H1 (cell line): ENCODE measurements around the gene CACNG4. TPM values are rescaled to one million over a fixed set of nuclear protein-coding genes. Genes with fewer than 3 reads are reported as not detected.

Source experiments
- CTCF ChIA-PET: fragments of 300-600 bp; sonication (Branson Sonifier 250); formaldehyde crosslinking; loops from one replicate; lab custom pipeline; 2021; ENCODE audit not compliant: partially characterized antibody; lab: Charles Lee
- POLR2A ChIA-PET: fragments of 300-600 bp; sonication (Branson Sonifier 250); formaldehyde crosslinking; loops from one replicate; lab custom pipeline; 2021; ENCODE audit warnings: inconsistent platforms; ENCODE audit not compliant: partially characterized antibody; lab: Charles Lee
- DNase-seq, 2 experiments: peaks; one replicate each; pipeline versions ENCODE4 v3.0.0 to v3.0.0-alpha.2; 2010 to 2022; ENCODE audit warnings: low spot score in 2 of 2, low read depth in 1 of 2, mixed read lengths in 1 of 2
- FAIRE-seq: peaks from 2 replicates; lab custom pipeline; 2011; peaks lifted over from hg19 to GRCh38; lab: Jason Lieb, UNC
- H2AFZ ChIP-seq: 2 replicates; pipeline ENCODE4 v1.8.1; 2012; ENCODE audit warnings: low read length, inconsistent platforms
- H2AK5ac ChIP-seq: 2 replicates; pipeline ENCODE4 v1.6.1; 2013; ENCODE audit warnings: low read depth, low read length
- H2BK120ac ChIP-seq: replicated peaks from 2 replicates; pipeline ENCODE3; 2013; ENCODE audit warnings: low read depth, low read length, inconsistent platforms
- H2BK12ac ChIP-seq: 2 replicates; pipeline ENCODE4 v1.6.1; 2013; ENCODE audit warnings: low read depth, low read length
- H2BK15ac ChIP-seq: 2 replicates; pipeline ENCODE4 v1.6.1; 2013; ENCODE audit warnings: low read length
- H2BK20ac ChIP-seq: 2 replicates; pipeline ENCODE4 v1.6.1; 2013; ENCODE audit warnings: low read length
- H2BK5ac ChIP-seq: 2 replicates; pipeline ENCODE4 v1.6.1; 2013; ENCODE audit warnings: low read depth, low read length
- H3K14ac ChIP-seq: 2 replicates; pipeline ENCODE4 v1.6.1; 2013; ENCODE audit warnings: inconsistent platforms; ENCODE audit not compliant: insufficient read length
- H3K18ac ChIP-seq: 2 replicates; pipeline ENCODE4 v1.6.1; 2013; ENCODE audit warnings: low read length; ENCODE audit errors: extremely low read depth
- H3K23ac ChIP-seq: 2 replicates; pipeline ENCODE4 v1.6.1; 2013; ENCODE audit warnings: inconsistent platforms; ENCODE audit not compliant: insufficient read length
- H3K23me2 ChIP-seq: 2 replicates; pipeline ENCODE4 v1.6.1; 2013; ENCODE audit warnings: low read depth, low read length
- H3K27ac ChIP-seq: 2 replicates; pipeline ENCODE4 v1.6.1; 2011; ENCODE audit warnings: low read depth, low read length, inconsistent platforms
- H3K27me3 ChIP-seq, 4 experiments: replicated peaks in 1 of 4; 1 replicate in 1 of 4; 2 replicates in 3 of 4; pipeline versions ENCODE4 v1.6.1 to v1.8.1; 2011 to 2013; ENCODE audit warnings: low read length in 3 of 4, mild to moderate bottlenecking in 3 of 4, inconsistent platforms in 2 of 4, mixed read lengths in 2 of 4, moderate library complexity in 1 of 4; ENCODE audit not compliant: control insufficient read depth in 3 of 4, insufficient read depth in 3 of 4; ENCODE audit errors: extremely low read depth in 1 of 4
- H3K36me3 ChIP-seq, 4 experiments: 2 replicates each; pipeline versions ENCODE4 v1.6.1 to v1.8.1; 2011 to 2013; ENCODE audit warnings: mild to moderate bottlenecking in 4 of 4, low read length in 3 of 4, moderate library complexity in 2 of 4, control low read depth in 1 of 4, inconsistent platforms in 1 of 4; ENCODE audit not compliant: insufficient read depth in 4 of 4, control insufficient read depth in 2 of 4
- H3K4ac ChIP-seq: replicated peaks from 2 replicates; pipeline ENCODE3; 2013; ENCODE audit warnings: low read length, low read depth, mixed read lengths, inconsistent platforms; ENCODE audit not compliant: insufficient read length
- H3K4me1 ChIP-seq, 4 experiments: replicated peaks in 1 of 4; 1 replicate in 1 of 4; 2 replicates in 3 of 4; pipeline versions ENCODE4 v1.6.1 to v1.8.1; 2011 to 2013; ENCODE audit warnings: low read length in 3 of 4, inconsistent platforms in 2 of 4, mixed read lengths in 1 of 4; ENCODE audit not compliant: insufficient read depth in 4 of 4, control insufficient read depth in 3 of 4
- H3K4me2 ChIP-seq, 2 experiments: 2 replicates each; pipeline versions ENCODE4 v1.6.1 to v1.8.1; 2011 to 2013; ENCODE audit warnings: low read depth in 2 of 2, low read length in 2 of 2, control low read depth in 1 of 2, inconsistent platforms in 1 of 2, mild to moderate bottlenecking in 1 of 2; ENCODE audit not compliant: insufficient read depth in 1 of 2
- H3K4me3 ChIP-seq, 4 experiments: fragments of 200-600, 300-600 bp in 1 of 4; sonication (generic), shearing (Covaris generic), sonication (Bioruptor Twin) in 1 of 4; 2 replicates each; pipeline versions ENCODE4 v1.5.1 to v1.8.1; 2011 to 2016; ENCODE audit warnings: low read length in 4 of 4, low read depth in 3 of 4, control low read depth in 2 of 4, inconsistent platforms in 2 of 4, mild to moderate bottlenecking in 2 of 4, mixed read lengths in 1 of 4, moderate library complexity in 1 of 4; ENCODE audit not compliant: insufficient read depth in 2 of 4; ENCODE audit errors: extremely low read depth in 1 of 4
- H3K56ac ChIP-seq: replicated peaks from 2 replicates; pipeline ENCODE3; 2013; ENCODE audit warnings: low read depth, mild to moderate bottlenecking, mixed read lengths, low read length, inconsistent platforms; ENCODE audit not compliant: insufficient read length
- H3K79me1 ChIP-seq: 2 replicates; pipeline ENCODE4 v1.6.1; 2013; ENCODE audit warnings: low read depth, low read length, control low read depth
- H3K79me2 ChIP-seq, 2 experiments: 2 replicates each; pipeline versions ENCODE4 v1.6.1 to v1.8.1; 2012 to 2013; ENCODE audit warnings: low read length in 2 of 2, mild to moderate bottlenecking in 2 of 2, inconsistent platforms in 1 of 2; ENCODE audit not compliant: insufficient read depth in 2 of 2, control insufficient read depth in 1 of 2
- H3K9ac ChIP-seq, 4 experiments: replicated peaks in 1 of 4; 1 replicate in 1 of 4; 2 replicates in 3 of 4; pipeline versions ENCODE4 v1.6.1 to v1.8.1; 2011 to 2013; ENCODE audit warnings: low read depth in 3 of 4, low read length in 3 of 4, control low read depth in 2 of 4, mild to moderate bottlenecking in 2 of 4, moderate library complexity in 2 of 4, inconsistent platforms in 1 of 4; ENCODE audit errors: extremely low read depth in 1 of 4
- H3K9me3 ChIP-seq, 2 experiments: 2 replicates each; pipeline versions ENCODE4 v1.6.1 to v1.8.1; 2012 to 2013; ENCODE audit warnings: mild to moderate bottlenecking in 2 of 2, moderate library complexity in 2 of 2, control low read depth in 1 of 2, inconsistent platforms in 1 of 2, low read depth in 1 of 2, low read length in 1 of 2, mixed read lengths in 1 of 2; ENCODE audit not compliant: insufficient read depth in 2 of 2
- H4K20me1 ChIP-seq, 2 experiments: replicated peaks in 1 of 2; 2 replicates each; pipeline versions ENCODE3 to v1.8.1; 2011 to 2013; ENCODE audit warnings: inconsistent platforms in 2 of 2, low read length in 2 of 2, mild to moderate bottlenecking in 1 of 2; ENCODE audit not compliant: insufficient read depth in 2 of 2, control insufficient read depth in 1 of 2
- H4K5ac ChIP-seq: 2 replicates; pipeline ENCODE4 v1.6.1; 2013; ENCODE audit warnings: low read length, low read depth, mixed read lengths, inconsistent platforms; ENCODE audit not compliant: insufficient read length
- H4K8ac ChIP-seq: 2 replicates; pipeline ENCODE4 v1.8.0; 2013; ENCODE audit warnings: mild to moderate bottlenecking, moderate library complexity, low read length, inconsistent platforms; ENCODE audit not compliant: insufficient read depth; ENCODE audit errors: extremely low read depth
- H4K91ac ChIP-seq: replicated peaks from 2 replicates; pipeline ENCODE3; 2013; ENCODE audit warnings: low read length, mixed read lengths, inconsistent platforms; ENCODE audit not compliant: insufficient read length
- BCL11A ChIP-seq, 2 experiments: IDR thresholded peaks; one replicate each; pipeline ENCODE4 v1.6.1; 2011; ENCODE audit warnings: low read depth in 2 of 2, low read length in 2 of 2, mild to moderate bottlenecking in 2 of 2
- BRCA1 ChIP-seq: IDR thresholded peaks from 2 replicates; pipeline ENCODE4 v1.6.1; 2012; ENCODE audit warnings: low read depth, low read length, improper control_type of control experiment
- CBX5 ChIP-seq: fragments of 300-800, 300-1000 bp; sonication (generic); IDR thresholded peaks from 2 replicates; pipeline ENCODE4 v1.7.1; 2016; ENCODE audit warnings: antibody characterized with exemption, low read length, low read depth
- CBX8 ChIP-seq: fragments of 300-800, 300-1000 bp; sonication (generic); IDR thresholded peaks from 2 replicates; pipeline ENCODE4 v1.7.1; 2016; ENCODE audit warnings: low read depth, low read length, borderline replicate concordance
- CHD1 ChIP-seq: IDR thresholded peaks from 2 replicates; pipeline ENCODE4 v1.6.1; 2012; ENCODE audit warnings: low read depth, low read length, improper control_type of control experiment
- CHD2 ChIP-seq: IDR thresholded peaks from 2 replicates; pipeline ENCODE4 v1.6.1; 2012; ENCODE audit warnings: low read length, improper control_type of control experiment
- HDAC2 ChIP-seq, 2 experiments: fragments of 300-600 bp in 1 of 2; sonication (generic) in 1 of 2; IDR thresholded peaks; 2 replicates each; pipeline ENCODE4 v1.6.1; 2011 to 2012; ENCODE audit warnings: low read depth in 2 of 2, low read length in 2 of 2, mild to moderate bottlenecking in 2 of 2, moderate library complexity in 2 of 2, borderline replicate concordance in 1 of 2, inconsistent platforms in 1 of 2
- HDAC6 ChIP-seq: IDR thresholded peaks from one replicate; pipeline ENCODE4 v1.7.1; 2012; ENCODE audit warnings: low read depth, mild to moderate bottlenecking, inconsistent platforms, low read length, moderate library complexity
- KDM1A ChIP-seq: fragments of 200-600, 300-600 bp; sonication (generic); IDR thresholded peaks from 2 replicates; pipeline ENCODE4 v1.7.1; 2016; ENCODE audit warnings: mild to moderate bottlenecking, low read length, borderline replicate concordance
- KDM4A ChIP-seq: IDR thresholded peaks from one replicate; pipeline ENCODE4 v1.7.1; 2012; ENCODE audit warnings: low read depth, mild to moderate bottlenecking, moderate library complexity, low read length, inconsistent platforms; ENCODE audit not compliant: severe bottlenecking
- RBBP5 ChIP-seq: IDR thresholded peaks from 2 replicates; pipeline ENCODE4 v1.7.1; 2012; ENCODE audit warnings: low read depth, mild to moderate bottlenecking, inconsistent platforms, low read length, moderate library complexity, borderline replicate concordance
- TAF7 ChIP-seq: optimal IDR thresholded peaks from 2 replicates; pipeline ENCODE3; 2011; ENCODE audit warnings: low read depth, mild to moderate bottlenecking, inconsistent platforms, low read length, moderate library complexity, borderline replicate concordance
- TEAD4 ChIP-seq: IDR thresholded peaks from 2 replicates; pipeline ENCODE4 v1.6.1; 2012; ENCODE audit warnings: low read depth, low read length, inconsistent platforms, mixed read lengths
- YY1 ChIP-seq: IDR thresholded peaks from 2 replicates; pipeline ENCODE4 v1.6.1; 2011; ENCODE audit warnings: low read depth, mild to moderate bottlenecking, low read length
- WGBS, 2 experiments: shearing (Covaris generic) in 1 of 2; methylation state at CpG; one replicate each; pipeline versions ENCODE4 v1.1.6 to v1.1.7; 2013 to 2015; ENCODE audit warnings: low lambda C conversion rate in 2 of 2, mixed read lengths in 2 of 2, inconsistent platforms in 1 of 2, low coverage in 1 of 2, missing lambda C conversion rate in 1 of 2; ENCODE audit not compliant: insufficient replicate concordance in 2 of 2, insufficient coverage in 1 of 2, insufficient read length in 1 of 2; ENCODE audit errors: extremely low coverage in 1 of 2, missing lambda C conversion rate in 1 of 2; 5-methylcytosine and 5-hydroxymethylcytosine counted together
- polyA plus RNA-seq, 7 experiments: library from polyadenylated mRNA; depleted of rRNA in 3 of 7; stranded (reverse) in 5 of 7; unstranded in 2 of 7; fragments of >200 nt in 5 of 7; fragments of 200-250 nt in 2 of 7; gene quantifications; 1 replicate in 5 of 7; 2 replicates in 1 of 7; 4 replicates in 1 of 7; pipeline versions ENCODE4 v1.2.1 to v1.2.3, GENCODE V29; 2011 to 2013; ENCODE audit warnings: missing spikeins in 2 of 7, mixed read lengths in 2 of 7
- total RNA-seq: library from RNA; stranded (reverse); fragmentation: NEBNext Ultra II Directional; extraction: Animal tissue kit (Norgen Biotek cat#: 25700); gene quantifications from 2 replicates; pipeline ENCODE4 v1.2.1, GENCODE V29; 2021
- TF ChIP-seq, protein P1 (sequence below): IDR thresholded peaks from 2 replicates; pipeline ENCODE4 v1.6.1; 2012; ENCODE audit warnings: inconsistent platforms

CACNG4 gene
- total and polyA plus RNA-seq, 2 of the 8 experiments (the other 6 are each of a cell fraction or from before 2014, with no cell fraction given): 3.6 to 5.6 TPM

DNA sequence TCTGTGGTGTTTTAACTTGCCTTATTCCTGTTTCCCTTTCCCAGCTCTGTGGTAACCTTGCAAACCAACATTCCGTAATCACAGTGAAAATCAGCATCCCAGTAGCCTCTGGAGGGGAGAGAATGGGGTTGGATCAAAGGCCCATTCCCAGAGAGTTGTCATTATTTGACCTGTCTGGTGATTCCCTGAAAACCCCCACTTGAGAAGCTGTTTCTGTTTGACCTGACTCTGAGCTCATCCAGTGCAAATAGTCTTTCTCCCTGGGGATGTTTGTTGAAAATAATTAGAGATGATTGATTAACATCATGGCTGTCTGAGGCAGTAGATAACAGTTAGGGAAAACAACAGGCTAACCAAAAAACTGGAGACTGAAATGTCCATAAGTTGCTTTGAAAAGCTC, 82.9 kb downstream of the CACNG4 start:
- Histone ChIP-seq H2AFZ (no peak overlapping the region), H3K4me3 (no peak overlapping the region), H4K20me1 (no peaks in the 10 kb centered on the region), H3K4me2 (no peak overlapping the region), H2BK12ac (no peak overlapping the region), H3K14ac (no peak overlapping the region), H3K56ac (no peak overlapping the region), H3K79me1 (no peaks in the 10 kb centered on the region), H3K79me2 (no peaks in the 10 kb centered on the region), H3K18ac (no peak overlapping the region), H3K9ac (no peak overlapping the region), H2BK15ac (no peak overlapping the region), H3K4ac (no peak overlapping the region), H4K5ac (no peak overlapping the region), H3K27me3 (no peaks in the 10 kb centered on the region), H4K8ac (no peak overlapping the region), H3K27ac (no peak overlapping the region), H4K91ac (no peak overlapping the region), H2BK120ac (no peak overlapping the region), H3K23me2 (no peaks in the 10 kb centered on the region), H3K23ac (no peak overlapping the region), H2BK20ac (no peak overlapping the region), H2BK5ac (no peak overlapping the region), H3K36me3 (no peaks in the 10 kb centered on the region; a peak in 1 of 8 replicates), H3K4me1 (no peaks in the 10 kb centered on the region), H3K9me3 (peaks cover 7 to 16% of the 10 kb centered on the region in 2 experiments; a peak in 2 of 4 replicates), H2AK5ac (no peak overlapping the region)
- no peak for DNase-seq
- no peak for FAIRE-seq
- 100% methylated on average over 1 of the region's 1 CpG; no CpG with 5 or more reads in 1 of the 2 experiments for WGBS, 2 experiments
- ChIA-PET POLR2A (no interaction called here), CTCF (no interaction called here)
- no peak for TF ChIP-seq HDAC2 (IDR thresholded peaks at IDR 0.05; ENCODE audit: borderline replicate concordance in 1 of 2, low read depth in 2 of 2, low read length in 2 of 2)
- TF ChIP-seq BRCA1: no peak
- no peak for TF ChIP-seq HDAC6
- TF ChIP-seq BCL11A (IDR thresholded peaks at IDR 0.05; ENCODE audit: low read depth in 2 of 2, low read length in 2 of 2): no peak
- no peak for TF ChIP-seq CBX5
- TF ChIP-seq RBBP5: no peak
- TF ChIP-seq TAF7: no peak
- TF ChIP-seq TEAD4: no peak
- TF ChIP-seq, protein P1, sequence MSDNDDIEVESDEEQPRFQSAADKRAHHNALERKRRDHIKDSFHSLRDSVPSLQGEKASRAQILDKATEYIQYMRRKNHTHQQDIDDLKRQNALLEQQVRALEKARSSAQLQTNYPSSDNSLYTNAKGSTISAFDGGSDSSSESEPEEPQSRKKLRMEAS: no peak
- TF ChIP-seq CBX8: no peak
- TF ChIP-seq KDM4A: no peak
- no peak for TF ChIP-seq CHD1
- no peak for TF ChIP-seq YY1
- TF ChIP-seq CHD2: no peak
- no peak for TF ChIP-seq KDM1A
